Measurements from ENCODE around the gene LRRC8D.

GRCh38 chr1:89871768-89872473 lies 51.1 kb downstream of the LRRC8D start:
- no peak for TF ChIP-seq POLR2AphosphoS5 (IDR thresholded peaks at IDR 0.05; ENCODE audit: low read depth, low read length)
- TF ChIP-seq, protein P1, sequence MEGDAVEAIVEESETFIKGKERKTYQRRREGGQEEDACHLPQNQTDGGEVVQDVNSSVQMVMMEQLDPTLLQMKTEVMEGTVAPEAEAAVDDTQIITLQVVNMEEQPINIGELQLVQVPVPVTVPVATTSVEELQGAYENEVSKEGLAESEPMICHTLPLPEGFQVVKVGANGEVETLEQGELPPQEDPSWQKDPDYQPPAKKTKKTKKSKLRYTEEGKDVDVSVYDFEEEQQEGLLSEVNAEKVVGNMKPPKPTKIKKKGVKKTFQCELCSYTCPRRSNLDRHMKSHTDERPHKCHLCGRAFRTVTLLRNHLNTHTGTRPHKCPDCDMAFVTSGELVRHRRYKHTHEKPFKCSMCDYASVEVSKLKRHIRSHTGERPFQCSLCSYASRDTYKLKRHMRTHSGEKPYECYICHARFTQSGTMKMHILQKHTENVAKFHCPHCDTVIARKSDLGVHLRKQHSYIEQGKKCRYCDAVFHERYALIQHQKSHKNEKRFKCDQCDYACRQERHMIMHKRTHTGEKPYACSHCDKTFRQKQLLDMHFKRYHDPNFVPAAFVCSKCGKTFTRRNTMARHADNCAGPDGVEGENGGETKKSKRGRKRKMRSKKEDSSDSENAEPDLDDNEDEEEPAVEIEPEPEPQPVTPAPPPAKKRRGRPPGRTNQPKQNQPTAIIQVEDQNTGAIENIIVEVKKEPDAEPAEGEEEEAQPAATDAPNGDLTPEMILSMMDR (IDR thresholded peaks at IDR 0.05), result no peak

Measured in Panc1 (cell line).